HepG2 (cell line): ENCODE measurements around the gene ATP10D.

Source experiments
- USF2 ChIP-seq, 2 experiments: sonication (generic) in 1 of 2; formaldehyde crosslinking in 1 of 2; IDR thresholded peaks; 2 replicates each; pipeline versions ENCODE4 v1.5.1 to v1.6.1; 2011 to 2020; ENCODE audit warnings: borderline replicate concordance in 1 of 2, low read depth in 1 of 2, low read length in 1 of 2, mild to moderate bottlenecking in 1 of 2, missing genetic modification reagents in 1 of 2, moderate library complexity in 1 of 2
- ZNF512 ChIP-seq: sonication (generic); formaldehyde crosslinking; IDR thresholded peaks from 2 replicates; pipeline ENCODE4 v1.4.0; 2020; ENCODE audit warnings: mild to moderate bottlenecking, missing genetic modification reagents

- TF ChIP-seq USF2 (IDR thresholded peaks at IDR 0.05; ENCODE audit: low read depth, low read length) (no peak), USF2 (CRISPR knock-in tag; IDR thresholded peaks at IDR 0.05; ENCODE audit: borderline replicate concordance) (no peak), ZNF512 (CRISPR knock-in tag) (no peak)
These were observed 47.6 kb downstream of the ATP10D start for GRCh38 chr4:47532658-47533057.
